ENCODE measurements around the gene F2.
A peak's percentile ranks its signal among the peaks of the same experiment; 100 is the strongest.
"Not testable (repeated sequence)": the region's sequence is repeated elsewhere in the genome, so short reads cannot be mapped to it uniquely, and the experiment has no call there.

The F2 gene

DNA sequence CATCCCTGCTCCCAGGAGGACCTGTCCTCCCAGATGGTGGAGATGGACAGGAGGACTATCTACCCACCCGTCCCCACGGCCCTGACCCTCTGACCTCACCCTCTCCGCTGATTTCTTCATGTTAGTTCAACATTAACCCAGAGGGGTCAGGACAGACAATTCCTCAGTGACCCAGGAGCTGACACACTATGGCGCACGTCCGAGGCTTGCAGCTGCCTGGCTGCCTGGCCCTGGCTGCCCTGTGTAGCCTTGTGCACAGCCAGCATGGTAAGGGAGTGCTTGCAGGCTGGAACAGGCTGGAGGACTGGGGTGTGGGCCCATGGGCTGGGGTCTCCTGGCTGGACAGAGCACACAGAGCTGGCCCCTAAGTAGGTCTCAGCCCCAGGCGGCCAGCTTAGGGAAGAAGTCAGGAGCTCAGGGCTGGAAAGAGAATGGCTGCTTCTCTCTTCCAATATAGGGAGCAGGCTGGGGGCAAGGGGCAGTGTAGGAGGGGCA lies at the start of gene F2:
F2 (plus strand) TSS at position 166 of the 495 bp plus-strand sequence; CDS start at position 189, 23 bp downstream.
- Histone ChIP-seq H3K36me3 (ENCODE audit: control insufficient read depth in 2 of 2, insufficient read depth in 2 of 2, low read length in 2 of 2) (no peaks in the 10 kb centered on the region), H3K4me1 (ENCODE audit: control insufficient read depth, insufficient read depth, low read length) (no peaks in the 10 kb centered on the region), H3K9me3 (ENCODE audit: control insufficient read depth in 2 of 2, low read length in 2 of 2) (no peaks in the 10 kb centered on the region), H3K27ac (ENCODE audit: low read length) (no peak within 1 kb of the TSS), H3K27me3 (ENCODE audit: control insufficient read depth in 1 of 2, insufficient read depth in 2 of 2, low read length in 2 of 2) (no peaks in the 10 kb centered on the region), H3K9ac (ENCODE audit: low read length in 2 of 2) (no peak within 1 kb of the TSS), H3K4me3 (ENCODE audit: low read length in 2 of 2) (no peak within 1 kb of the TSS)

DNA sequence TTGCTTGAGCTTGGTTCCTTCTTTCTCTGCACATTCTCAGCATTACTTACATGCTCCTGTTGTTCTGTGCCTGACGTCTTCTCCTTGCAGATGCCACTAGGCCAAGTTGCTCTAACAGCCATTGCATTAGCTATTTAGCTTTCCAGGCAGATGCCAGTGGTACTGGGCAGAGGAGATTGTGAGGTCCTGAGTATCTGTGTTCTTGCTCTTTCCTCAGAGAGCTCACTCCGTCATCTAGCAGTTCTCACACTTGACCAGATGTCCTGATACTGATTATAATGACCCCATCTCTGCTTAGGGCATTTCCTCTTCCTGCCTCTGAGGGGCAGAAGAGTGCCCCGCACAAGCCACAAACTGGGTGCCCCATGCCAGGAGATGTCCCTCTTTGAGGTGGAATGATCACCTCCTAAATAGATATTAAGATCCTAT lies 49.3 kb upstream of the F2 start:
- Histone ChIP-seq H3K9me3 (ENCODE audit: control insufficient read depth in 2 of 2, low read length in 2 of 2) (no peaks in the 10 kb centered on the region), H3K4me1 (ENCODE audit: control insufficient read depth, insufficient read depth, low read length) (peaks cover 17% of the 10 kb centered on the region), H3K4me3 (ENCODE audit: low read length in 2 of 2) (no peak overlapping the region), H3K9ac (ENCODE audit: low read length in 2 of 2) (no peak overlapping the region), H3K27ac (ENCODE audit: low read length) (no peak overlapping the region), H3K36me3 (ENCODE audit: control insufficient read depth in 2 of 2, insufficient read depth in 2 of 2, low read length in 2 of 2) (peaks cover 44 to 58% of the 10 kb centered on the region in 2 donors), H3K27me3 (ENCODE audit: control insufficient read depth in 1 of 2, insufficient read depth in 2 of 2, low read length in 2 of 2) (no peaks in the 10 kb centered on the region)

DNA sequence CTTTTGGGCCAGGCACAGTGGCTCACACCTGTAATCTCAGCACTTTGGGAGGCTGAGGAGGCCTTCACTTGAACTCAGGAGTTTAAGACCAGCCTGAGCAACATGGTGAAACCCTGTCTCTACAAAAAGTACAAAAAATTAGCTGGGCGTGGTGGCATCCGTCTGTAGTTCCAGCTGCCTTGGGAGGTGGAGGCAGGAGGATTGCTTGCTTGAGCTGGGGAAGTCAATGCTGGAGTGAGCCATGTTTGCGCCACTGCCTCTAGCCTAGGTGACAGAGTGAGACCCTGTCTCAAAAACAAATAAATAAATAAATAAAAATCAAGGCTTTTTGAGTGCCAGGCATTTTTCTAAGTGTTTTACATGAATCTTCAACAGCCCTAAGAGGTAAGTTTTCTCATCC lies 48.5 kb upstream of the F2 start:
- H3K27me3 ChIP-seq (ENCODE audit: control insufficient read depth in 1 of 2, insufficient read depth in 2 of 2, low read length in 2 of 2); H3K9me3 ChIP-seq (ENCODE audit: control insufficient read depth in 2 of 2, low read length in 2 of 2); H3K9ac ChIP-seq (ENCODE audit: low read length in 2 of 2); H3K27ac ChIP-seq (ENCODE audit: low read length); H3K4me3 ChIP-seq (ENCODE audit: low read length in 2 of 2): not testable (repeated sequence)
- peaks cover 25% of the 10 kb centered on the region for H3K4me1 ChIP-seq (ENCODE audit: control insufficient read depth, insufficient read depth, low read length)
- H3K36me3 ChIP-seq (ENCODE audit: control insufficient read depth in 2 of 2, insufficient read depth in 2 of 2, low read length in 2 of 2), result peaks cover 36 to 52% of the 10 kb centered on the region in 2 donors

DNA sequence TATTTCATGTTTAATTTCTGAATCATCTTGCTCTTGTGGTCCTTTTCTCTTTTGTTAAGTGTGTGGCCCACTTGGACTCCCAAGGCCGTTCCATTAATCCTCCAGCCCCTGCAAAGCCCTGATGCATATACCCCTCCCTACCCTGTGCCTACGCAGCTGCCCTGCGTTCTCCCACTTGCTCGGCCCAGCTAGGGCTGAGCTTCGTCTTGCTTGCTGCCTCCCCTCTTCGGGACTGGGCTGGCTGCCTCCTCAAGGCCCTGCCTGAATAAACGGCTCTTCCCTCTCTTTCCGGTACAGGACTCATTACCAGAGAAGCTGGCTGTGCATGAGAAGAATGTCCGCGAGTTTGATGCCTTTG lies 47.1 kb upstream of the F2 start:
- H3K9ac ChIP-seq (ENCODE audit: low read length in 2 of 2), result no peak overlapping the region
- peaks cover 28 to 51% of the 10 kb centered on the region in 2 donors for H3K36me3 ChIP-seq (ENCODE audit: control insufficient read depth in 2 of 2, insufficient read depth in 2 of 2, low read length in 2 of 2)
- H3K4me3 ChIP-seq (ENCODE audit: low read length in 2 of 2), result no peak overlapping the region
- H3K27ac ChIP-seq (ENCODE audit: low read length), result no peak overlapping the region
- H3K9me3 ChIP-seq (ENCODE audit: control insufficient read depth in 2 of 2, low read length in 2 of 2), result no peaks in the 10 kb centered on the region
- H3K27me3 ChIP-seq (ENCODE audit: control insufficient read depth in 1 of 2, insufficient read depth in 2 of 2, low read length in 2 of 2), result no peaks in the 10 kb centered on the region
- H3K4me1 ChIP-seq (ENCODE audit: control insufficient read depth, insufficient read depth, low read length), result peaks cover 31% of the 10 kb centered on the region

DNA sequence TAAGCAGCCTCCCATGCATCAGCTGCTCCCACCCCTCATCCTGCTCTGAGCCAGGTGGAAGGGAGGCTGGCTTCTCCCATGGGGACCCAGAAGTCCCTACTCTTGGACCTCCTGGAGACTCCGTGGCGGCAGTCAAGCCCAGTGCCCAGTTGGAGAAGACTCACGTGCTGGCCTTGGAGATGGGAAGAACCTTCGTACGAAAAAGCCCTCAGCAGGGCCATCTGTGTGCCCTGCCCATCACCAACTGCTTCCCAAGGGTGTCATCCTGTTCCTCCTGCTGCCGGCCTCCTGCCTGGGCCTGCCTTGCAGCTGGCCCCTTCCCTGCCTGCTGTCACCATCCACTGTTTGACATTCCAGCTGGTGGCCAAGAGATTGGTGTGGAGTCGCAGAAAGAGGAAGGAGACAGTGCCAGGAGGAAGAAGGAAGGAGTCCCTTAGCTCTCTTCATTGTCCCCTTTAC lies 46.6 kb upstream of the F2 start:
- peaks cover 28 to 49% of the 10 kb centered on the region in 2 donors for H3K36me3 ChIP-seq (ENCODE audit: control insufficient read depth in 2 of 2, insufficient read depth in 2 of 2, low read length in 2 of 2)
- peaks cover 28% of the 10 kb centered on the region for H3K4me1 ChIP-seq (ENCODE audit: control insufficient read depth, insufficient read depth, low read length)
- H3K27ac ChIP-seq (ENCODE audit: low read length), result no peak overlapping the region
- H3K9ac ChIP-seq (ENCODE audit: low read length in 2 of 2), result no peak overlapping the region
- H3K4me3 ChIP-seq (ENCODE audit: low read length in 2 of 2), result no peak overlapping the region
- H3K9me3 ChIP-seq (ENCODE audit: control insufficient read depth in 2 of 2, low read length in 2 of 2), result no peaks in the 10 kb centered on the region
- no peaks in the 10 kb centered on the region for H3K27me3 ChIP-seq (ENCODE audit: control insufficient read depth in 1 of 2, insufficient read depth in 2 of 2, low read length in 2 of 2)

DNA sequence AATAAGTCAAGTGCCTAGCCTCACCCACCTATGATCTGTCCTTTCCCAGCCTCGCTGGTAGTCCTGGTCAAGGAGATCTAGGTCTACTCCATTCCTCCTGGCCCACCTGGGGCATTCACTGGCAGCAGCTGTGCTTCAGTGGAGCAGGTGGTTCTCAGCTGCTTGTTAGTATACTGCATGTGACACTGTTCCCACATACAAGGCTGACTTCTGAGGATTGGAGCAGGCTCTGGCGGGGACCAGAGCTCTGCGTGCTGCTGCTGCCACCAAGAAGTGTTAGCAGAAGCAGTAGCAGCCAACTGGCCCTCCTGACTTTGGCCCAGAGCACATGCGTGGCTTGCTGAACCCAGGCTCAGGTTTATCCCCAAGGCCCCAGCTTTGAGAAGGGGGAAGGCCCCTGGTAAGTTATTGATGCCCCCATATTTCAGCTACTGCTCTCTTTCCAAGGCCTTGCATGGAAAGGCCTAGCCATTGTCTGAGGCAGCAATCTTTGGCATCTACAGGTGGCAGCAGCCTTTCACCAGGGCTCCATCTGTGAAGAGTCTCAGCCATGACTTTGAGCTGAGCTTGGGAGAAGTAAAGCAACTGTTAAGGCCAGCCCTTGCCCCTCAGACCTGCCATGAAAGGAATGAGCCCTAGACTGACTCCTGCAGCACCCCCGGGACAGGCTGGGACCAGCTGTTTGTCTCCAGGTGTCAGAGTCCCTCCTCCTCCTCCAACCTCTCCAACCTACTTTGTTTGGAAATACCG lies 45.1 kb upstream of the F2 start:
- no peak overlapping the region for H3K9ac ChIP-seq (ENCODE audit: low read length in 2 of 2)
- no peaks in the 10 kb centered on the region for H3K9me3 ChIP-seq (ENCODE audit: control insufficient read depth in 2 of 2, low read length in 2 of 2)
- peak overlapping the region; percentile 76 for H3K27ac ChIP-seq (ENCODE audit: low read length)
- peaks cover 25% of the 10 kb centered on the region for H3K4me1 ChIP-seq (ENCODE audit: control insufficient read depth, insufficient read depth, low read length)
- H3K4me3 ChIP-seq (ENCODE audit: low read length in 2 of 2), result no peak overlapping the region
- no peaks in the 10 kb centered on the region for H3K27me3 ChIP-seq (ENCODE audit: control insufficient read depth in 1 of 2, insufficient read depth in 2 of 2, low read length in 2 of 2)
- peaks cover 28 to 50% of the 10 kb centered on the region in 2 donors for H3K36me3 ChIP-seq (ENCODE audit: control insufficient read depth in 2 of 2, insufficient read depth in 2 of 2, low read length in 2 of 2)

DNA sequence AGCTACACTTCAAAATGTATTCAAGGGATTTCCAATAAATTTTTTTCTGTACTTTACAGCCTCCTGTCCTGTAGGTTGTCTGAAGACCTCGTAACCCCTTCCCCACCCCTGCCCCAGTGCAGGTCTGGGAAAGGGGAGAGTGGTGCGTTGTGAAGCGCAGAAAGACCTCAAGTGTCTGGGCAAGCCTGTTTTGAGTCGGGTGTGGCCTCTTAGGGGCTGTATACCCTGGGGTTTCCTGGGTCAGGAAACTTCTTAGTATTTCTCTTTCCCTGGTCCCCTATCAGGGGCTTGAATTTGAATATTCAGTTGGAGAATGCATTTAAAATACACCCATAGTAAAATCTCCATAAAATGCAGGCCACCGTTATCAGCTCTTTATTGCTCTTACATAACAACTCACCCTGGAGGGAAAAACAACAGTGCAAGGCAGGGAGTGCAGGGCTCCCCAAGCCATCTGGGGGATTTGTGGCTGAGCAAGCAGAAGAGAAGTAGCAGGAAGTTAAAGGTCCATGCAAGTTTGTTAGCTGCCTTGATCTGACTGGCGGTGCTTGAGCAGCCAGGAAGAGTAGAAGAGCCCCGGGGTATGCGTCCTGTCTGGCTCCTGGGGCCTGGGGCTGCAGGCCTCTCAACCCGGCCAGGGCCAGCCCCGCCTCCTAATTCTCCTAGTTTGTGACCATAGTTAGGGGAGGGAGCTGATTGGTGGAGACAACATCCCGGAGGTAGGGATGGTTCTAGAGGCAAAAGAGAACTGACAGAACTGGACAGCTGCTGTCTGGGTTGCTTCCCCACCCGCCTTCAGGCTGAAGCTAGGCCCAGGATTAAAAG lies 44.3 kb upstream of the F2 start:
- Histone ChIP-seq H3K9ac (ENCODE audit: low read length in 2 of 2) (peak overlapping the region in 1 of 2 donors; percentile 42), H3K27me3 (ENCODE audit: control insufficient read depth in 1 of 2, insufficient read depth in 2 of 2, low read length in 2 of 2) (no peaks in the 10 kb centered on the region), H3K9me3 (ENCODE audit: control insufficient read depth in 2 of 2, low read length in 2 of 2) (no peaks in the 10 kb centered on the region), H3K36me3 (ENCODE audit: control insufficient read depth in 2 of 2, insufficient read depth in 2 of 2, low read length in 2 of 2) (peaks cover 28 to 51% of the 10 kb centered on the region in 2 donors), H3K27ac (ENCODE audit: low read length) (peak overlapping the region; percentile 76), H3K4me3 (ENCODE audit: low read length in 2 of 2) (no peak overlapping the region), H3K4me1 (ENCODE audit: control insufficient read depth, insufficient read depth, low read length) (peaks cover 25% of the 10 kb centered on the region)

DNA sequence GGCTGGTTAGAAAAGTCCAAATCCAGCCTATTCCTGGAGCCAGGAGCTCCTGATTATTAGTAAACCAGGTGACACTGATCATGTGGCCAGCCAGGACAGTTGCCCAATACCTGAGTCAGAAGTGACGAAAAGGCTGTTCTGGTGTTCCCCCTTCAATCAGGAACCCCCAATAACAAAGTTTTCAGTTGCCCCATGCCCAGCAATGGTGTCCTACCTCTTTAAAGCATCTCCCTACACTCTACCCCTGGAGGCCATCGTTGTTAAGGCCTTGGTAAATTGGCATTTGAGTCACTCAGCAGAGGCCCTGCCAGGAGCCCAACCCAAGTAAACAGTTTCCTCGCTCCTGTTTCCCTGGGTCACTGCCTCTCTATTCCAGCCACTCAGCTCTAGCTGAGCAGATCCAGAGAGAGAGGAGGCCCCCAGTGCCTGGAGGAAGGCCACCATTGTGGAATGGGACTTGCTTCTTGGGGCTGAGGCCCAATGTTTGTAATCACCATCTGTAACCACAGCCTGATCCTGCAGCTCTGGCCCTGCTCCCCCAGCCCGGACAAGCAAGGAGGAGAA lies 43.6 kb upstream of the F2 start:
- peak overlapping the region; percentile 76 for H3K27ac ChIP-seq (ENCODE audit: low read length)
- H3K36me3 ChIP-seq (ENCODE audit: control insufficient read depth in 2 of 2, insufficient read depth in 2 of 2, low read length in 2 of 2), result peaks cover 30 to 55% of the 10 kb centered on the region in 2 donors
- H3K4me1 ChIP-seq (ENCODE audit: control insufficient read depth, insufficient read depth, low read length), result peaks cover 25% of the 10 kb centered on the region
- H3K9me3 ChIP-seq (ENCODE audit: control insufficient read depth in 2 of 2, low read length in 2 of 2), result no peaks in the 10 kb centered on the region
- peak overlapping the region in 1 of 2 donors; percentile 16 for H3K4me3 ChIP-seq (ENCODE audit: low read length in 2 of 2)
- no peaks in the 10 kb centered on the region for H3K27me3 ChIP-seq (ENCODE audit: control insufficient read depth in 1 of 2, insufficient read depth in 2 of 2, low read length in 2 of 2)
- H3K9ac ChIP-seq (ENCODE audit: low read length in 2 of 2), result peak overlapping the region; percentile 42

DNA sequence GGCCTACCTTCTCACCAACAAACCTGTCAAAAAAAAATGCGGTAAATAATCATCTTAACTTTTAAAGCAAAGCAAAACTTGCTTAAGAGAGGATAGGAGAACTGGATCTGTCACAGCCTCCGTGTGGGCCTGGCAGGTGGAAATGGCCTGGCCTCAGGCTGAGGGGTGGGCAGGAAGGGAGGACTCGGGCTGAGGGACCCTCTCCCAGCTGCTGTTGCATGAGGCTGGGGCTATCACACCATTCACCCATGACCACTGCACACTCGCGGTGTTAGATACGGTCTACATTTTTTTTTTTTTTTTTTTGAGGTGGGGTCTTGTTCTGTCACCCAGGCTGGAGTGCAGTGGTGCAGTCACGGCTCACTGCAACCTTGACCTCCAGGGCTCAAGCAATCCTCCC lies 43.1 kb upstream of the F2 start:
- Histone ChIP-seq H3K9me3 (ENCODE audit: control insufficient read depth in 2 of 2, low read length in 2 of 2) (no peaks in the 10 kb centered on the region), H3K4me1 (ENCODE audit: control insufficient read depth, insufficient read depth, low read length) (peaks cover 25% of the 10 kb centered on the region), H3K27me3 (ENCODE audit: control insufficient read depth in 1 of 2, insufficient read depth in 2 of 2, low read length in 2 of 2) (no peaks in the 10 kb centered on the region), H3K36me3 (ENCODE audit: control insufficient read depth in 2 of 2, insufficient read depth in 2 of 2, low read length in 2 of 2) (peaks cover 32 to 55% of the 10 kb centered on the region in 2 donors), H3K27ac (ENCODE audit: low read length) (peak overlapping the region; percentile 76), H3K4me3 (ENCODE audit: low read length in 2 of 2) (peak overlapping the region in 1 of 2 donors; percentile 16), H3K9ac (ENCODE audit: low read length in 2 of 2) (peak overlapping the region in 1 of 2 donors; percentile 42)

DNA sequence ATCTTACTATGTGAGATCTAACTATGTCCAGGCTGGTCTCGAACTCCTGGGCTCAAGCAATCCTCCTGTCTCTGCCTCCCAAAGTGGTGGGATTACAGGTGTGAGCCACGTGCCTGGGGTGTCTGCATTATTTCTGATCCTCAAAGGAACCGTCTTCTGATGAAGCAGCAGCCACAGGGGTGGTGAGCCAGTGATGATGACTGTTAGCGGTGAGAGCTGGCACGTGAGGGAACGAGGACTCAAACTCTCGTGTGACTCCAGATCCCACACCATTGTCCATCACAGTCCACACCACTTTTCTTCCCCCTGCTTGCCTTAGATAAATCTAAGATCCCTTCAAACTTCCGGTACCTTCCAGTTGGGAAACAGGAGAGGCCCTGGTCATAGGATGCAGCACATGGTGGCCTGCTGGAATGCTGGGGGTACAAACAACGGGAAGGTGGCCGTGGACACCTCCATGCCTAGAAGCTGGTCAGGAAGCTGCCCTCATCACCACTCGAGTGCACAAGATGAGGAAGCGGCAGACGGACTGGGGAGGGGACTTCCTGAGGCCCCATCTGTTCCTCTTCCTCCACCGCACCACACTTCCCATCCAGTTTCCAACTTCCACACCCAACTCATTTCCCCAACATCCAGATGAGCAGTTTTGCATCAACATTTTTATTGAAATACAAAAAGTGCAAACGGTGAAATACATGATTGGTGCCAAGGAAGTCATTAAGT lies 42.4 kb upstream of the F2 start:
- Histone ChIP-seq H3K4me1 (ENCODE audit: control insufficient read depth, insufficient read depth, low read length) (peaks cover 25% of the 10 kb centered on the region), H3K27me3 (ENCODE audit: control insufficient read depth in 1 of 2, insufficient read depth in 2 of 2, low read length in 2 of 2) (no peaks in the 10 kb centered on the region), H3K36me3 (ENCODE audit: control insufficient read depth in 2 of 2, insufficient read depth in 2 of 2, low read length in 2 of 2) (peaks cover 31 to 58% of the 10 kb centered on the region in 2 donors), H3K27ac (ENCODE audit: low read length) (peak overlapping the region; percentile 76), H3K9me3 (ENCODE audit: control insufficient read depth in 2 of 2, low read length in 2 of 2) (no peaks in the 10 kb centered on the region), H3K9ac (ENCODE audit: low read length in 2 of 2) (no peak overlapping the region), H3K4me3 (ENCODE audit: low read length in 2 of 2) (no peak overlapping the region)
